ENCODE results near the gene PUS3.

PUS3 gene, protein sequence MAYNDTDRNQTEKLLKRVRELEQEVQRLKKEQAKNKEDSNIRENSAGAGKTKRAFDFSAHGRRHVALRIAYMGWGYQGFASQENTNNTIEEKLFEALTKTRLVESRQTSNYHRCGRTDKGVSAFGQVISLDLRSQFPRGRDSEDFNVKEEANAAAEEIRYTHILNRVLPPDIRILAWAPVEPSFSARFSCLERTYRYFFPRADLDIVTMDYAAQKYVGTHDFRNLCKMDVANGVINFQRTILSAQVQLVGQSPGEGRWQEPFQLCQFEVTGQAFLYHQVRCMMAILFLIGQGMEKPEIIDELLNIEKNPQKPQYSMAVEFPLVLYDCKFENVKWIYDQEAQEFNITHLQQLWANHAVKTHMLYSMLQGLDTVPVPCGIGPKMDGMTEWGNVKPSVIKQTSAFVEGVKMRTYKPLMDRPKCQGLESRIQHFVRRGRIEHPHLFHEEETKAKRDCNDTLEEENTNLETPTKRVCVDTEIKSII

DNA sequence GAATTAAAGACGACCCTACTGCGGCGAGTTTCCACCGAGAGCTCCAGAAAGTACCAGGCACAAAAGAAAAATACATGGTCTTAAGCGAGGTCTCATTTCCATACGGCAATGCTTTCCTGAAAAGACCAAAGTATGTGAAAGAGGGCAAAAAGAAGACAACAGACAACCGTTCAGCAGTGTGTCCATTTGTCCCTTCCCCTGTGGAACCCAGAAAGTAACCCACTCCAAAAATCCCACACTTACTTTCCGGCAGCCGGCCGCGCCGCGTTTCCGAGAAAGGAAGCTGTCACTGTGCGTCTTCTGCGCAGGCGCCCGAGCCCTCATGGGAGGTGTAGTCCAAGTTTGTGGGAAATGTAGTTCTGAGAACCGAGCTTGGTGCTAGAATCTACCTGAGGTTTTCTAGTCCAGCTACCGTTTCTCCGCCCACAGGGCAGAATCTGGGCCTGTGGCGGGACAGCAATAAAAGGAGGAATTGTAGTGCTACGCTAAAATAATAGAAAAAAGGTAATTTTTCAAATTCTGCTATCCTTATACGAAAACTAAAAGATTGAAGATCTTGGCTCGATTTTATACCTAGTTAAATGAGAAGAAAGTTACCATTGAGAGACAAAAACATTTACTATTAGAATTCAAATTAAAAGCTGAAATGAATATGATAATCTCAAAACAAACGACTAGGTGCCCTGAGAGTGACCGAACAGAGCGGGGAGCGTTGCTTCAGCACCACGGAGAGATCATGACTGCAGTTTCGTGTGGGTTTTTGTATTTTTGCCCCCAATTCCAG, at the start of gene PUS3:
TSS of gene PUS3 (minus strand) at position 280 of the 784 bp plus-strand sequence. CDS start 6,922 bp downstream, outside the sequence.
- H3K4me3 ChIP-seq (ENCODE audit: control insufficient read depth, low read depth, low read length), result peak within 1 kb of the TSS; percentile 71
- peak; percentile 21 for DNase-seq (ENCODE audit: low read depth)
- no peak for TF ChIP-seq CTCF (IDR thresholded peaks at IDR 0.05; ENCODE audit: control insufficient read depth, insufficient read depth, low read depth, low read length, missing control alignments)

GRCh38 chr11:125952559-125952958, 49.6 kb upstream of the PUS3 start:
- DNase-seq (ENCODE audit: low read depth), result no peak
- no peak overlapping the region for H3K4me3 ChIP-seq (ENCODE audit: control insufficient read depth, low read depth, low read length)
- no peak for TF ChIP-seq CTCF (IDR thresholded peaks at IDR 0.05; ENCODE audit: control insufficient read depth, insufficient read depth, low read depth, low read length, missing control alignments)

DNA sequence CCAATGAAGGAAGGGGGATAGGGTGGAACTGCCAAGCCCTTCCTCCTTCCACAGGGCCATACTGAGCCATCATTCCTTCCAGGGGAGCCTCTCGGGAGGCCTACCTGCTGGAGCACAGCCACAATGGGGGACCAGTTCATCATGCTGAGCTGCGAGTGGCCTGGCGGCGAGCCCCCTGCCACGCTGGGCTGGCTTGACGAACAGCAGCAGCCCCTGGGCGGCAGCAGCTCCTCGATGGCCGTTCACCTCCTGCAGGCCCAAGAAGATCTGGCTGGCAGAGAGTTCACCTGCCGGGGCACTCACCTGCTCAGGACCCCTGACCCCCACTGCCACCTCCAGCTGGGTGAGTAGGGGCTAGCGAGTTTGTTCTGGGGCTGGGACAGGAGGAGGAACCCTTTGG, 48.7 kb upstream of the PUS3 start:
- TF ChIP-seq CTCF (IDR thresholded peaks at IDR 0.05; ENCODE audit: control insufficient read depth, insufficient read depth, low read depth, low read length, missing control alignments), result no peak
- DNase-seq (ENCODE audit: low read depth), result no peak
- no peak overlapping the region for H3K4me3 ChIP-seq (ENCODE audit: control insufficient read depth, low read depth, low read length)

DNA sequence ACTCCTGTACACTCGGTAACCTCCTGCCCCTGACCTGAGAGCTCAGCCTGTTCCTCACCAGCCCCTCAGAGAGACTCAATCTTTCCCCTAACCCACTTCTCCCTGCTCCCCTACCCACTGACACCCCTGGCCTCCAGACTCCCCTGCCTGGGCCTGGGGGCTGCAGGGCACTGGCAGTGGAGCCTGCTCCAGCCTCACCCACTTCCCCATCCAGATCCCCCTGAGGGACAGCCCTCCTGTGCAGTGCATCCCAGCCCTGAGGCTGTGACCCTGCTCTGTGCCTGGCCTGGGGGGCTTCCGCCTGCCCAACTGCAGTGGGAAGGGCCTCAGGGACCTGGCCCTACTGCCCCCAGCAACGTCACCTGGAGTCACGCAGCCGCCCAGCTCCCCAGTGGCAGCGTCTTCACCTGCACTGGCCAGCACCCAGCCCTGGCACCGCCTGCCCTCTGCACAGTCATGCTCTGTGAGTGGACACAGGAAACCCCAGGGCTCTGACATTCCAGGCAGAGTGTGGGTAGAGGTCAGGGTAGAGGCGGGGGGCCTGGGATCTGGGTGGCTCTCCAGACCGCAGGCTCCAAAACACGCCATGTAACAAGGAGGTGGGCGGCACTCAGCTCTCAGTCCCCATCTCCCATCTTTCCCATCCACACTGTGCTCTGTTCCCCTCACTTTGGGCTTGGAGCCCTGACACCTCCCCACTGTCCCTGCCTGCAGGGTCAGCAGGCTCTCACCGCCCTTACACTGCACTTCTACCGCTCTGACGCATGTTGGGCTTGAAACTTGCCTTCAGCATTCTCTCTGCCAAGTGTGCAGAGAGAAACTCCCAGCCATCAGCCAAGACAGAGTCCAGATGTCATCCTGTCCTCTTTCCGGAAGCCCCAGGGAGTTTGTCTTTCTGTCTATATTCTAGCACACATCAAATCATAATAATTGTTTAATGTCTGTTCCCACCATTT, 48.0 kb upstream of the PUS3 start:
- TF ChIP-seq CTCF (IDR thresholded peaks at IDR 0.05; ENCODE audit: control insufficient read depth, insufficient read depth, low read depth, low read length, missing control alignments), result no peak
- no peak for DNase-seq (ENCODE audit: low read depth)
- no peak overlapping the region for H3K4me3 ChIP-seq (ENCODE audit: control insufficient read depth, low read depth, low read length)

DNA sequence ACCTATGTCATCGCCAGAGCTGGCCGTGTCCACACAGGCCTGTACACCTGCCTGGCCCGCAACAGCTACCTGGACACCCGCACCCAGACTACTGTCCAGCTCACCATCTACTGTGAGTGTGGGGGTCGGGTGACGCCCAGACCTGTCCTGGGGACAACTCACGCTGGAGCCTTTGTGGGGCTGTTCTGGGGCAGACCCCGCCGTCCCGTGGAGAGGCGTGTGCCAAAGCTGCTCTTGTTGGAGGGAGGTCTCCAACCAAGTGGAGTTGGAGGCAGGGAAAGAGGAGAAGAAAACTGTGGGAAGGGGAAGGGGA, 47.1 kb upstream of the PUS3 start:
- no peak for TF ChIP-seq CTCF (IDR thresholded peaks at IDR 0.05; ENCODE audit: control insufficient read depth, insufficient read depth, low read depth, low read length, missing control alignments)
- H3K4me3 ChIP-seq (ENCODE audit: control insufficient read depth, low read depth, low read length), result no peak overlapping the region
- no peak for DNase-seq (ENCODE audit: low read depth)
